ENCODE data around the gene SGCG. TPM values are rescaled to one million over a fixed set of nuclear protein-coding genes. Genes with fewer than 3 reads are reported as not detected.
"Not testable (repeated sequence)": the region's sequence is repeated elsewhere in the genome, so short reads cannot be mapped to it uniquely, and the experiment has no call there.

Gene SGCG
- total and polyA plus RNA-seq, 5 donors = 61.8 to 130 (median 92.5) TPM

DNA sequence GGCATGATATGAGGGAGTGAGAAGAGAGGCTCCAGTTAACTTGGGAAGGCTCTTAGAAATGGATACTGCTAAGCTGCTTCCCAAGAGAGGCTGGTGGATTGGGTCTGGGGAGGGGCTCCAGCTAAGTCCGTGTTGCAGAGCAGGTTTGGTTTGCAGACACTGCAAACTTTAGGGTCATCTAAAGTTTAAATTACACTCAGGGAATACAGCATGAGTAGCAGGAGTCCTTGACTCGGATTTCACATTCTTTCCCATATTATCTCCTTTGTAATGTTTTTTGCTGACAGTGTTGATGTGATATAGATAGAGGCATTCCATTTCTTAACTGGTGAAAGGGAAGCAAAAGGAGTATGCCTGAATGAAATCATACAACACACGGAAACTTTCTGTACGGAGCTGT lies 31.9 kb downstream of the SGCG start:
- WGBS = 38% methylated on average over 4 of the region's 4 CpGs

DNA sequence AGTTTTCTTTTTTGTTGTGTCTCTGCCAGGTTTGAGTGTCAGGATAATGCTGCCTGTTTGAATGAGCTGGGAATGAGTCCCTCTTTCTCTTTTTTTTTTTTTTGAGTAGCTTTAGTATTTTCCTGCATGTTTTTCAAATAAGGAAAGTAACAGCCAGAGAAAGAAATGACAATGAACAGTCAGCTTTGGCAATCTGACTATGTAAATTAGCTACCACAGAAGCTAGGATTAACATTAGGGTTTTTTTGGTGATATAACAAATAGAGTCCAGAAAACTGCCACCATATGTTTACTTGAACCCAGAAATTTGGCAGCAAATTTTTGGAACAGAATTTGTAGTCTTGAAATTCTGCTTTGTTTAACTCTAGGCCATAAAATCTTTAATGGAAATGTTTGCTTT lies 50.5 kb downstream of the SGCG start:
- Histone ChIP-seq H3K27ac (ENCODE audit: low read length) (no peak overlapping the region), H3K9me3 (ENCODE audit: control insufficient read depth, low read length) (no peaks in the 10 kb centered on the region), H3K4me3 (ENCODE audit: low read length) (no peak overlapping the region), H3K27me3 (ENCODE audit: control insufficient read depth, insufficient read depth) (no peaks in the 10 kb centered on the region), H3K4me1 (ENCODE audit: control insufficient read depth, insufficient read depth, low read length) (no peaks in the 10 kb centered on the region)
- ATAC-seq (no peak), DNase-seq (no peak)
- intact Hi-C loops (cut with DNase I) = no loop called here

More for the DNA sequence above, 31.9 kb downstream of the SGCG start:
- no peak overlapping the region for H3K27ac ChIP-seq (ENCODE audit: low read length)
- H3K4me3 ChIP-seq (ENCODE audit: low read length) = no peak overlapping the region
- intact Hi-C loops (cut with DNase I) = no loop called here
- no peaks in the 10 kb centered on the region for H3K27me3 ChIP-seq (ENCODE audit: control insufficient read depth, insufficient read depth)
- no peak for ATAC-seq
- no peaks in the 10 kb centered on the region for H3K4me1 ChIP-seq (ENCODE audit: control insufficient read depth, insufficient read depth, low read length)
- DNase-seq = no peak
- no peaks in the 10 kb centered on the region for H3K9me3 ChIP-seq (ENCODE audit: control insufficient read depth, low read length)

DNA sequence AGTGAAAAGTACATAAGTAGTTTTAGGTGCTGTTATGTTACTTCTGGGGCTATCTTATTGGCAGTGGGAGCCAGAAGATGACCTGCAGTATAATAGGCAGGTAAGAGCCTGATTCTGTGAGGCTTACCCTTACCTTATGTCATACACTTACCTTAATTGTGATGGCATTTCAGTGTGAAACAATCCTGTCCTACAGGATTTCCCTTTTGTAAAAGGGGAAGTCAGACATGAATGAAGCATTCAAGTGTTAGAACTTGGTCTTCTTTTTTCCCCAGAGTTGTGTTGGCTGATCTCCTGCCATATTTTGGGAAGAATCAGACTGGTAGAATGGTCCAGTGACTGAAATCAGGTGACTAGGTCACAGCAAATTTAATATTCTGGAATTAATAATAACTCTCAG lies 55.2 kb downstream of the SGCG start:
- H3K27ac ChIP-seq (ENCODE audit: low read length) = no peak overlapping the region
- no peaks in the 10 kb centered on the region for H3K27me3 ChIP-seq (ENCODE audit: control insufficient read depth, insufficient read depth)
- H3K4me3 ChIP-seq (ENCODE audit: low read length) = no peak overlapping the region
- ATAC-seq (no peak), DNase-seq (no peak)
- H3K9me3 ChIP-seq (ENCODE audit: control insufficient read depth, low read length) = no peaks in the 10 kb centered on the region
- no peaks in the 10 kb centered on the region for H3K4me1 ChIP-seq (ENCODE audit: control insufficient read depth, insufficient read depth, low read length)
- intact Hi-C loops (cut with DNase I) = no loop called here

DNA sequence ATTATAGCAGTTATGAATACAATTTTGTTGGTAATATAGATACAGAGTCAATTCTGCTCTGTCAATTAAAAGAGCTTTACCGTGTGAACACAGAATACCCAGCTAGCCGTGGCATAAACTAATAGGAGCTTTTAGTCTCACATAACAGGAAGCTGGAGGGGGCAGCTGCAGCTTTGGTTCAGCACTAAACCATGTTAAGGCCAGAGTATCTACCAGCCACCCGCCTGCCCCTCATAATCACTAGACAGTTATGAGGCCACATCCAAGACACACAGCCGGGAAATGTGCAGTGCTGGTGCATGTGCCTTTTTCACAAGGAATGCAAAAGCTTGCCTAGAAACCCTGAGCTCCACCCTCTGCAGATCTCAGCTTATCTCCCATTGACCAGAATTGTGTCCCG lies 62.3 kb downstream of the SGCG start:
- no peak for ATAC-seq
- 66% methylated on average over 5 of the region's 5 CpGs for WGBS
- no peaks in the 10 kb centered on the region for H3K9me3 ChIP-seq (ENCODE audit: control insufficient read depth, low read length)

DNA sequence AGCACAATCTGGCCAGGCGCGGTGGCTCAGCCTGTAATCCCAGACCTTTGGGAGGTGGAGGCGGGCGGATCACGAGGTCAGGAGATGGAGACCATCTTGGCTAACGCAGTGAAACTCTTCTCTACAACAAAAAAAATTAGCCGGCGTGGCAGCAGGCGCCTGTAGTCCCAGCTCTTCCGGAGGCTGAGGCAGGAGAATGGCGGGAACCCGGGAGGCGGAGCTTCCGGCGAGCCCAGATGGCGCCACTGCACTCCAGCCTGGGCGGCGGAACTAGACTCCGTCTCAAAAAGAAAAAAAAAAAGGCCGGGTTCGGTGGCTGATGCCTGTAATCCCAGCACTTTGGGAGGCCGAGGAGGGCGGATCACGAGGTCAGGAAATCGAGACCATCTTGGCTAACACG lies 67.6 kb downstream of the SGCG start:
- H3K4me1 ChIP-seq (ENCODE audit: control insufficient read depth, insufficient read depth, low read length); DNase-seq; intact Hi-C loops (cut with DNase I); H3K27me3 ChIP-seq (ENCODE audit: control insufficient read depth, insufficient read depth); ATAC-seq; H3K4me3 ChIP-seq (ENCODE audit: low read length); H3K9me3 ChIP-seq (ENCODE audit: control insufficient read depth, low read length); H3K27ac ChIP-seq (ENCODE audit: low read length): not testable (repeated sequence)
- 95% methylated on average over 26 of the region's 26 CpGs for WGBS

More for the DNA sequence above, 62.3 kb downstream of the SGCG start:
- Histone ChIP-seq H3K27me3 (ENCODE audit: control insufficient read depth, insufficient read depth) (no peaks in the 10 kb centered on the region), H3K4me1 (ENCODE audit: control insufficient read depth, insufficient read depth, low read length) (no peaks in the 10 kb centered on the region), H3K4me3 (ENCODE audit: low read length) (no peak overlapping the region), H3K27ac (ENCODE audit: low read length) (no peak overlapping the region)
- DNase-seq = no peak
- intact Hi-C loops (cut with DNase I) = no loop called here

DNA sequence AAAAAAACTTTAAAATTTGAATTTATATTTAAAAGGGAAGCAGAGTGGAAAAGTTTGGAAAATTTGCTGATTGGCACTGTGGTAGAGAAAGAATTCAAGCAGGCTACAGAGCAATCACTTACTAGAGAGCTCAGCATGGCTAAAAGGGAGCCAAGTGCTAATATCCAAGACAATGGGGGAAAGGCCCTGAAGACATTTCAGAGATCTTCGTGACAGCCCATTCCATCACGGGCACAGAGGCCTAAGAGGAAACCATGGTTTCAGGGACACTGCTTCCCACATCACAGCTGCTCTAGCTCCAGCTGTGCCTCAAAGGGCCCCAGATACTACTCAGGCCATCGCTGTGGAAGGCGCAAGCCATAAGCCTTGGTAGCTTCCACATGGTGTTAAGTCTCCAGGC lies 73.7 kb downstream of the SGCG start:
- Histone ChIP-seq H3K4me3 (ENCODE audit: low read length) (no peak overlapping the region), H3K9me3 (ENCODE audit: control insufficient read depth, low read length) (no peaks in the 10 kb centered on the region), H3K4me1 (ENCODE audit: control insufficient read depth, insufficient read depth, low read length) (no peaks in the 10 kb centered on the region), H3K27me3 (ENCODE audit: control insufficient read depth, insufficient read depth) (no peaks in the 10 kb centered on the region), H3K27ac (ENCODE audit: low read length) (no peak overlapping the region)
- WGBS = 90% methylated on average over 4 of the region's 4 CpGs
- DNase-seq (no peak), ATAC-seq (no peak)
- intact Hi-C loops (cut with DNase I) = no loop called here

DNA sequence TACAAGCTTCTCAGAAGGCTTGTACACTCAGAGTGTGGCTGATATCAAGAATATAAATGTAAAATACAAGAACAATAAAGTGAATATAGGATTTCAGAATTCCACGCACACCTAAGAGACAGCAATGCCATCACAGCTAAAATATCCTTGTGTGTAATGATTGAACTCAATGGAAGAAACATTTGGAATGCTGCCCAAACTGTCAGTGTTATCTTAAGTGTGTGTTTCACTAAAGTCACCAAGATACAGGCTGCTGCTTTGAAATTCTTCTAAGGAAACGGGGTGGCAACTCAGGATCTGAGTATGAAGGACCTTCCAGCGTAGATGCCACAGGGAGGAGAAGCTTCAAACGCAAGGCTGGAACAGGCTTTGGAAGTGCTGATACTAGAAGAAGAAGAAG lies 86.8 kb downstream of the SGCG start:
- peaks cover 3% of the 10 kb centered on the region for H3K4me1 ChIP-seq (ENCODE audit: control insufficient read depth, insufficient read depth, low read length)
- WGBS = 54% methylated on average over 4 of the region's 4 CpGs
- no peak for ATAC-seq
- H3K9me3 ChIP-seq (ENCODE audit: control insufficient read depth, low read length) = no peaks in the 10 kb centered on the region
- no peak overlapping the region for H3K27ac ChIP-seq (ENCODE audit: low read length)
- intact Hi-C loops (cut with DNase I) = no loop called here
- no peak for DNase-seq
- no peak overlapping the region for H3K4me3 ChIP-seq (ENCODE audit: low read length)
- no peaks in the 10 kb centered on the region for H3K27me3 ChIP-seq (ENCODE audit: control insufficient read depth, insufficient read depth)

DNA sequence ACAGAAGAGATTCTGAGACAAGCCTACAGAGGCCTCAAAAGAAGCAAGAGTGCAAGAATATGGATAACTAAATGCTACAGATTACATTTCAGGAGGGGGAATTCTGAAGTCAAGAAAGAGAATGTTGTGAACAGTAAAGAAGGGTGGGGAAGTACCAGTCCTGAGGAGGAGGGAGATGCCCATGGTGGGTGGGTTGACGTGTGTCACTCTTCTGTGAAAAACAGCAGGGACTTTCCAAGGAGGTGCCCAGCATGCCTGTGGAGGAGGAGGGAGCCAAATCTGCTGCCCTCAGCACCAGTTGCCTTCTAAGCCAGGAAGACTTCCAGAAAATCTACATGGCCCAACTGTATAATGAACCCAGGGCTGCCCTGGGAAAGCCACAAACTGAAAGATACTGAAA lies 87.7 kb downstream of the SGCG start:
- WGBS = 68% methylated on average over 1 of the region's 1 CpG
- ATAC-seq = no peak
- H3K4me1 ChIP-seq (ENCODE audit: control insufficient read depth, insufficient read depth, low read length) = peaks cover 3% of the 10 kb centered on the region

DNA sequence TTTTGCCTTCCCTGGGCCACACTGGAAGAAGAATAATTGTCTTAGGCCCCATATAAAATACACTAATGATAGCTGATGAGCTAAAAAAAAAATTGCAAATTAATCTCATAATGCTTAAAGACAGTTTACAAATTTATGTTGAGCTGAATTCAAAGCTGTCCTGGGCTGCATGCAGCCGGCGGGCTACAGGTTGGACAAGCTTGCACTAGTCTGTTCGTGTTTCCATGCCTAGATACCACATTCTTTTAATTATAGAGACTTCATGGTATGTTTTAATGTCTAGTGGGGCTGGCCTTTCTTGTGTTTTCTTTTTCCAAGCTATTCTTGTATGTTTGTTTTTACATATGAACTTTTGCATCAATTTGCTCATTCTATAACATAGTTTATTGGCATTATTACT lies 90.6 kb downstream of the SGCG start:
- H3K4me1 ChIP-seq (ENCODE audit: control insufficient read depth, insufficient read depth, low read length) = peaks cover 3% of the 10 kb centered on the region
- no peak overlapping the region for H3K4me3 ChIP-seq (ENCODE audit: low read length)
- ATAC-seq (no peak), DNase-seq (no peak)
- no peaks in the 10 kb centered on the region for H3K27me3 ChIP-seq (ENCODE audit: control insufficient read depth, insufficient read depth)
- WGBS = 86% methylated on average over 3 of the region's 3 CpGs
- intact Hi-C loops (cut with DNase I) = no loop called here
- no peaks in the 10 kb centered on the region for H3K9me3 ChIP-seq (ENCODE audit: control insufficient read depth, low read length)
- no peak overlapping the region for H3K27ac ChIP-seq (ENCODE audit: low read length)

More for the DNA sequence above, 87.7 kb downstream of the SGCG start:
- no peak for DNase-seq
- H3K27me3 ChIP-seq (ENCODE audit: control insufficient read depth, insufficient read depth) = no peaks in the 10 kb centered on the region
- intact Hi-C loops (cut with DNase I) = no loop called here
- no peak overlapping the region for H3K27ac ChIP-seq (ENCODE audit: low read length)
- no peaks in the 10 kb centered on the region for H3K9me3 ChIP-seq (ENCODE audit: control insufficient read depth, low read length)
- H3K4me3 ChIP-seq (ENCODE audit: low read length) = no peak overlapping the region

DNA sequence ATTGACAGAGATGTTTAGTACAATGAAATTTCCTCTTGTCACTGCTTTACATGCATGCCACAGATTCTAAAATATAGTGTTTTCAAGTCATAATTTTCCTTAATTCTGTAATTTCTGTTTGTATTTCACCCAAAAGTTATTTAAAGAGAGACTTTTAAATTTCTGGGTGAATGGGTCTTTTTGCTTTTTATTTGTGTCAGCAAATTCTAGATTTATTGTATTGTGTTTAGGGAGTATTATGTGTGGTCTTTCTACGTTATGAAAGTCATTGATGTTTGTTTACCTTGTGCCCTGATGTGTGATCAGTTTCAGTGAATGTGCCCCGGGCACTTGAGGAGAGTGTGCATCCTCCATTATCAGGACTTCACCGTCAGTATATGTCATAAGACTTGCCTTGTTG lies 92.7 kb downstream of the SGCG start:
- H3K9me3 ChIP-seq (ENCODE audit: control insufficient read depth, low read length) = no peaks in the 10 kb centered on the region
- ATAC-seq (no peak), DNase-seq (no peak)
- 61% methylated on average over 3 of the region's 3 CpGs for WGBS
- no peak overlapping the region for H3K27ac ChIP-seq (ENCODE audit: low read length)
- intact Hi-C loops (cut with DNase I) = no loop called here
- H3K4me1 ChIP-seq (ENCODE audit: control insufficient read depth, insufficient read depth, low read length) = no peaks in the 10 kb centered on the region
- no peak overlapping the region for H3K4me3 ChIP-seq (ENCODE audit: low read length)
- H3K27me3 ChIP-seq (ENCODE audit: control insufficient read depth, insufficient read depth) = no peaks in the 10 kb centered on the region

DNA sequence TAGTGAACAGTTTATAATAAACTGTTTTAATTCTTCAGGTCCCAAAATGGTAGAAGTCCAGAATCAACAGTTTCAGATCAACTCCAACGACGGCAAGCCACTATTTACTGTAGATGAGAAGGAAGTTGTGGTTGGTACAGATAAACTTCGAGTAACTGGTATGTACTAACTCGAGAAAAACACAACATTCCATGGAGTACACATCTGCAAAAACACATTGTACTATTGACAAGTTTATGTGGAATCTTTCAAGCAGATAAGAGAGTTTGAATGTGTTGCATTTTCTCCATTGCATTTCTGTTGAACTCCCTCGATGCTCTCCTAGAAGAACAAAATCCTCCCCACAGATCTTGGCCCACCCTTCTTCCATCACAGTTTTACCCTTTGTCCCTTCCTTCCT lies 98.5 kb downstream of the SGCG start:
- 46% methylated on average over 5 of the region's 5 CpGs for WGBS
- Histone ChIP-seq H3K4me3 (ENCODE audit: low read length) (no peak overlapping the region), H3K9me3 (ENCODE audit: control insufficient read depth, low read length) (no peaks in the 10 kb centered on the region), H3K4me1 (ENCODE audit: control insufficient read depth, insufficient read depth, low read length) (no peaks in the 10 kb centered on the region), H3K27ac (ENCODE audit: low read length) (no peak overlapping the region), H3K27me3 (ENCODE audit: control insufficient read depth, insufficient read depth) (no peaks in the 10 kb centered on the region)
- intact Hi-C loops (cut with DNase I) = no loop called here
- DNase-seq (no peak), ATAC-seq (no peak)

DNA sequence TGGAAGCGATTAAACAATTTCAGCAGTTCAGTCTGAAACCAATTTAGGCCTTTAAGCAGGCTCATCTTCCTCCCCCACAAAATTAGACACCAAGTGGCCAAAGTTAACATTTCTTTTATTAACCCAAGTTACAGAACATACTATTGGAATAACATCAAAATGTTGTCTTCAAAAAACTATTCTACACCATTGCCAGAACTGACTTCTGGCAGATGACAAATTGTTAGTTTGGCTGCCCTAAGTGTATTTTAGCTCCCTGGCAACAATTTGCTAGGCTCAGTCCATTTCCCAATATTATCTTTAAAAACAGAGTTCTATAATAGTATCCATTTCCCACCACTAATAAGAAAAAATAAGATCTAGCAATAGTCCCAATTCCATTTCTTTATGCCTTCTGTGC lies 107.8 kb downstream of the SGCG start:
- 82% methylated on average over 1 of the region's 1 CpG for WGBS
- no peak overlapping the region for H3K27ac ChIP-seq (ENCODE audit: low read length)
- DNase-seq = no peak
- no peak overlapping the region for H3K4me3 ChIP-seq (ENCODE audit: low read length)
- H3K27me3 ChIP-seq (ENCODE audit: control insufficient read depth, insufficient read depth) = no peaks in the 10 kb centered on the region
- peaks cover 2% of the 10 kb centered on the region for H3K4me1 ChIP-seq (ENCODE audit: control insufficient read depth, insufficient read depth, low read length)
- peak in 1 of 2 donors; percentile 49 for ATAC-seq
- intact Hi-C loops (cut with DNase I) = no loop called here
- H3K9me3 ChIP-seq (ENCODE audit: control insufficient read depth, low read length) = no peaks in the 10 kb centered on the region
